HG02943 (cell line): Measurements from ENCODE around the gene HOXD3.

Source experiments
- ATAC-seq: cut with Tn5 transposase; IDR thresholded peaks from one replicate; pipeline ENCODE4 v1.9.1; 2021; ENCODE audit warnings: mild to moderate bottlenecking, low read depth, moderate library complexity; ENCODE audit not compliant: unreplicated experiment

The HOXD3 gene

GRCh38 chr2:176148751-176149421, 8.2 kb upstream of the HOXD3 start:
- no peak for ATAC-seq

- ATAC-seq = no peak
These were observed 7.6 kb upstream of the HOXD3 start for GRCh38 chr2:176149481-176149938.

GRCh38 chr2:176149939-176150583, 7.0 kb upstream of the HOXD3 start:
- ATAC-seq = no peak

- ATAC-seq = no peak
These were observed 6.3 kb upstream of the HOXD3 start for GRCh38 chr2:176150584-176151441.

GRCh38 chr2:176151442-176152287, 5.4 kb upstream of the HOXD3 start, which contains the start of gene HOXD4:
TSS of gene HOXD4 (plus strand) at chr2:176151550. CDS start at chr2:176151634, 84 bp downstream.
- no peak for ATAC-seq

- ATAC-seq = no peak
These were observed 4.5 kb upstream of the HOXD3 start for GRCh38 chr2:176152350-176153181.

GRCh38 chr2:176154576-176155252, 2.4 kb upstream of the HOXD3 start:
- ATAC-seq = no peak

GRCh38 chr2:176155356-176156044, 1.6 kb upstream of the HOXD3 start:
- no peak for ATAC-seq

- no peak for ATAC-seq
These were observed 753 bp upstream of the HOXD3 start for GRCh38 chr2:176156301-176156806.

- no peak for ATAC-seq
These were observed 535 bp downstream of the HOXD3 start for GRCh38 chr2:176157499-176158185.

GRCh38 chr2:176158186-176158591, 1.1 kb downstream of the HOXD3 start:
- no peak for ATAC-seq

GRCh38 chr2:176158855-176159662, 2.0 kb downstream of the HOXD3 start:
- ATAC-seq = no peak

GRCh38 chr2:176159663-176160250, 2.6 kb downstream of the HOXD3 start:
- ATAC-seq = no peak

GRCh38 chr2:176160251-176160985, 3.3 kb downstream of the HOXD3 start:
- no peak for ATAC-seq

- ATAC-seq = no peak
These were observed 4.1 kb downstream of the HOXD3 start for GRCh38 chr2:176160986-176161824.
